M059J (cell line): Measurements from ENCODE around the gene TBC1D22A. TPM values are rescaled to one million over a fixed set of nuclear protein-coding genes. Genes with fewer than 3 reads are reported as not detected.

ENCODE experiments used
- DNase-seq: peaks from one replicate; pipeline ENCODE4 v3.0.0-alpha.2; 2012; ENCODE audit warnings: low read depth
- total RNA-seq: library from RNA; depleted of rRNA; stranded (reverse); fragments of >200 nt; shearing (Covaris generic); gene quantifications from 2 replicates; pipeline ENCODE4 v1.2.3, GENCODE V29; 2014

Gene TBC1D22A
- total RNA-seq, 1 experiment from 2014 or later, result 7.3 TPM

DNA sequence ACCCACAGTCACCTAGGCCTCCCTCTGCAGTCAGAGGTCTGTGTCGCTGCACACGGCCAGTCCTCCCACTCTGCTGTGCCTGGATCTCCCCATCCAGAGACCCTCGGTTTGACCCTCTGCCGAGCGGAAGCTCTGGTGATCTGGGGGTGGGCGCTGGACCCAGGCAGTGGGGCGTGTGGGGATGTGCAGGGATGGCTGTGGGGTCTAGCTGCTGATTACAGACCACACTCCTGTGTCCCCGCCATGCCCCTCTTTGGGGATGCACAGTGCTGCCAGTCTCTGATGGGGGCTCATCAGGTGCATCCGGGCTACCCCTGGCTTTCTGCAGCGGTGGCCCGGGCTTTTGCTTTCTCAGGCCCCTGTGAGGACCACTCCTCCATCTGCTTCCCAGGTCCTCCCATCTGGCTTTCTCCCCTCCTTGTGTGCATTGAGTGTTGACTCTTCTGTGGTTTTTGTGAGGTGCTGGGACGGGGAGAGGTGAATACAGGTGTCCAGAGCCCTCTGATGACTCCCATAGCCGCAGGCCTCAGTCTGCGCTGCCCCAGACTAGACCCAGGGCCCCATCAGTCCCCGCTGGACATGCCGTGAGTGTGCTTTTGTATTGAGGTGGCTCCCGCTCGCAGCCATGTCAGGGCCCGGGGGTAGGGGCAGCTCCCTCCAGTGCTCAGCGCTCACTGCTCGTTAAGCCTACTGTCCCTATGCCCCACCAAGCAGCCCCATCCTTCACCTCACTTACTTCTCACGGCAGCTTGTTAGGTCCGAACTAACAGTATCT is 251.6 kb downstream of the TBC1D22A start:
- no peak for DNase-seq

DNA sequence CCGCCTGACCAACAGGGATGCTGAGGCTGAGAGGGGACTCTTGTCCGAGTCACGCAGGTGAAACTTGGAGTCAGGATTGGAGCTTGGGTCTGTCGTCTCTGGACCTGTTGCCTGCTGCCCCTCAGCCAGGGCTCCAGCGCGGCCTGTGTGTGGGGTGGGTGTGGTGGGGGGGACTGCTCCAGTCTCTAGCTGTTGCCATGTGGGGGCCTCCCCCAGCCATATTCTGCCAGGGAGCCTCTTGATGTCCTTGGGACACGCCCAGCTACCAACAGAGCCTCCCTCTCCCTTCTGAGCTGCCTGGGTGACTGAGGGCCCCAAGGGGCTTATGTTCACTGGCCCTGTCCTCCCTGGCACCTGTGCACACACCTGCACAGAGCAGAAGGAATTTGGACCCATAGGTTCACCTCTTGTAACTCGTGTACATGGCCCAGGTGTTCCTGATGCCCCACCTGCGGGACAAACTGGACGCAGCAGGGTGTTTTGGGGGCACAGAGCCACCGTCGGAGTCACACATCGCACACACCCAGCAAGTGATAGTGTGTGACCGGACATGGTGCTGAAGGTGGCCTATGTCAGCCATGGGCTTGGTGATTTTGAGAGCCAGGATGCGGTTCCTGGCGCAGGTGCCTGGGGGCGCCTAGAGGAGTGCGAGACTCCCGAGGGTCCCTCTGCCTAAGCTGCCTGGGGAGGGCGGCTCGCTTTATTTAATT is 252.3 kb downstream of the TBC1D22A start:
- DNase-seq, result no peak

DNA sequence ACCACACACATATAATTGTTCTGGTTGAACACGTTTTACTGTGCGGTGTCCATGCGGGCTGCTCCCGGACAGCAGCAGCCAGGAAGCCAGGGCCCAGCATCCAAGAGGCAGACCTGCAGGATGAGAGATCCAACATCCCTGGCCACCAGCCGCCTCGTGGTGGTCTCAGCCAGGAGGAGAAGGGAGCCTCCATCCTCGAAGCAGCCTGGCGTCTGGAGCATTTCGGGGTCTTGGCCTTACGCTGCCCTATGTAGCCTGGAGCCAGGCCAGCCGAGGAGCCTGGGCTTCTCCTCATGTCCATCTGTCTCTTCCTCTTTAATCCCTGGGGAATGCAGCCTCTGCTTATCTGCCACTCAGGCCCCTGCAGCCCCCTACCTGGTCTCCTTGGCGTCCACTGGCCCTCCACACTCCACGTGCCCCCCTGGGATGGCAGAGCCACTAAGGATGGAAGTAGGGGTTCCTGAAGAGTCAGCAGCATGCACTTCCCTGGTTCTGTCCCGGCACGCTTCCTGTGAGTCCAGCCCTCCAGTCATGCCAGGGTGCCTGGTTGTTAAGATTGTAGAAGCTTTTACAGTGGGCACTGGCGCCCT is 253.2 kb downstream of the TBC1D22A start:
- DNase-seq, result no peak

DNA sequence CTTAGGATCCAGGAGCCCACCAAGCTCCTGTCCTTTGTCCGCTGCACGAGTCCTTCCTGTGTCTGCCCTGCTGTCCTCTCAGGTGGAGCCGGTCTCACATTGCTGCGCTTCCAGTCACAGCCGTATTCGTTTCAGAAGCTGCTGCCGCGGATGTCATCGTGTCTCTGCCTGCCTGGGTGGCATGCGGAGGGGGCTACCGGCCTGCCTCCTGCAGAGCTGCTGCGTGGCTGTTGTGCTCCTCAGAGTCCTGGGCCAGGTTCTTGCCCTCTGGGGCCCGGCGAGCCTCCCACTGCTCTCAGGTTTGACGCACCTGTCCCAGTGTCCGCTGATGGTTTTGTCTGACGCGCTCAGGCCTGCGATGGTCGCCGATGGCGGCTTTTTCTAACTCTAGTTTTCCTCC is 254.2 kb downstream of the TBC1D22A start:
- DNase-seq, result no peak

DNA sequence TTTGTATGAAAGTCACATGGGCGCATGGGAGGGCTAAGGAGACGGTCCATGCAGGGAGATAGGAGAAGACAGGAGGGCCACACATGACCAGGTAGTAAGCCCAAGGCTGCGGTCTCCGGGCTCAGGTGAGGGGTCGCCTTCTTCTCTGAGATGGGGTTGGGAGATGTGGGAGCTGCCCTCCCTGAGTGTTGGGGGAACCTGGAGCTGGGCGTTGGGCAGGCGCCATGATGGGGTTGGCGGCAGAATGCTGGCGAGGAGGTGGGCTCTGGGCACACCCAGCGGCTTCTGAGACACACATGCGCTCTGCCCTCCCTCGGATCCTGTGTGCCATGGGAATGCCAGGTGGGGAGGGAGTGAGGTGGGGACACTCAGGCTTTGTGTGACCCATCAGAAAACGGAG is 254.8 kb downstream of the TBC1D22A start:
- DNase-seq, result no peak

DNA sequence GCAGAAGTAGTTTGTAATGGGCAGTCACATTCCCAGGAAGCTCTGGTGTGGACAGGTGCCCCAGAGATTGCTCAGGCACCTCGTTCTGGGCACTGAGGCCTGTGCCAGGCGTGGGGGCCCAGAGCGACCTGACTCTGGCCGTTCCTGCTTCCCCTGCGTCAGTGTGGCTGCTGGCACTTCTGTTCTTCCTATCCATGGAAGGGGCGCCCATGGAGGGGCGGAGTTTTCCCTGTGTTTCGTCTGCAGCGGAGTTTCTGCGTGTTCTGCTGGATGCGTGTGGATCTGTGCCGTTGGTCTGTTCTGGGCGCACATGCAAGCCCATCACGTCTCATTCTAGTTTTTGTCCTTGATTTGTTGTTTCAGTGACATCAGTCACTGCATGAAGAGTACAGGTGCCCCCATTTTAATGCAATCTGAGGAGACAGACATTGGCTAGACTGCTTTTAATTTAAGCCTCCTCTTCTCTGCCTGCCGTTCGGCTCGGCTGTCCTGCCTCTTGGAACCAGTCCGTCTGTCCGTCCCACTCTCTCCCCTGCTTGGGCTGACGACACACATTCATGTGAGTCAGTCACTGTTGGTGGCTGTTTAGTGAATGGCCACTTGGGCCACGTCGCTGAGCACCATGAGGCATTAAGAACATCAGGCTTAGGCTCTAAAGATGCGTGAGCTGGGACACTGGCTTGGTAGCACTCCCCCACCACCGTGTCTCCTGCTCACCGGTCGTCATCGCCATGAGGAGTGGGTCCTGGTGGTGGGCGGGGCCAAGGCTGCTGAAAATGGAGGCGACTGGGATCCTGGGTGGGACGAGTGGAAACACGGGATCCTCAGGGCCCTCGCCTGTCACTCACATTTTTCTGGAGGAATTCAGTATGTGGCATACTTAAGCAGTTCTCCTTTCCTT is 255.8 kb downstream of the TBC1D22A start:
- DNase-seq, result no peak

DNA sequence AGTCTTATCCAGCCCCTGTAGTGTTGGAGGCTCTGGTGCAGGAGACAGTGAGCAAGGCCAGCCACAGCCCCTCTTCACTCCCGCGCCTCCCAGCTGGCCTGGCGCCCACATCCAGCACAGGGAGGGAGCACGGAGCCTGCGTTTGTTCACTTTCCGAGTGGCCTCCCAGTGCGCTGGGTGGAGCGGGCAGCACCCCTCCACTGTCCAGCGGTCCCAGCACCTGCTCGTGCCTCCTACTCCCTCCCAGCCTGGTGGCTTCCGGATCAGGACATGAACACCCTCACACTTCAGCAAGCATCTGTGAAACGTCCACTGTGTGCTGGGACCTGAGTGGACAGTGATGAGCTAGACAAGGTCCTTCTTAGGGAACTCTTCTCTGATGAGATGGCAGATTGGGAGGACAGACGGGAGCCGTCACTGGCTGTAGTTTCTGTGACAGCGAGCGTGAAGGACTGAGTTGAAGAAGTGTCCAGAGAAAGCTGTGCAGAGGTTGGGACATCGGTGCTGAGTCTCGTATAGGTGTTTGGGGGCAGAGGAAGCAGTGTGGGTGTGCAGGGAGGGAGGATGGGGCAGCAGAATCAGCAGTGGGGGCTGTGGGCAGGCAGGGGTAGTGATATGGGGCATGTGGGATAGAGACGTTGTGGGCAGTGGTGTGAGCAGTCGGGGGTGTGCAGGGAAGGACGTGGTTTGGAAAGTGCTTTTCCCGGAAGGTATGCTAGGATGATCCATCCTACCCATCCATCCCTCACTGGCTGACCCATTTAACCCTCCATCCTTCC is 256.8 kb downstream of the TBC1D22A start:
- DNase-seq, result no peak

DNA sequence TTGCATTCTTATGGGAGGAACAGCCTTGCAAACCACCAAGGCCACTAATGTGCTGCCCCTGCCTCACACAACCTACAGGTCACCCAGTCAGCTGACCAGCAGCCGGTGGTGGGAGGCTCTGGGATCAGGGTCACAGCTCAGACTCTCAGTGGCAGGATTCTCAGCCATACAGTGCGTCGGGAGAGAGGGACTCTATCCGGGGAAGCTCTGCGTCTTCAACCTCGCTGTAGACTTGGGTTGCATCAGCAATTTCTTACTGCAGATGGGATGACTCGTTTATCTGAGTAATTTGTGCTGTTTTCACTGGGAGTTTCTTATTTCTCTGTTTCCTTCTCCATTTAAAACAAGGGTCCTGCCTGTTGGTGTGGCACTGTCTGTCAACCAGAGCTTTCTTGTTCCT is 257.7 kb downstream of the TBC1D22A start:
- no peak for DNase-seq

DNA sequence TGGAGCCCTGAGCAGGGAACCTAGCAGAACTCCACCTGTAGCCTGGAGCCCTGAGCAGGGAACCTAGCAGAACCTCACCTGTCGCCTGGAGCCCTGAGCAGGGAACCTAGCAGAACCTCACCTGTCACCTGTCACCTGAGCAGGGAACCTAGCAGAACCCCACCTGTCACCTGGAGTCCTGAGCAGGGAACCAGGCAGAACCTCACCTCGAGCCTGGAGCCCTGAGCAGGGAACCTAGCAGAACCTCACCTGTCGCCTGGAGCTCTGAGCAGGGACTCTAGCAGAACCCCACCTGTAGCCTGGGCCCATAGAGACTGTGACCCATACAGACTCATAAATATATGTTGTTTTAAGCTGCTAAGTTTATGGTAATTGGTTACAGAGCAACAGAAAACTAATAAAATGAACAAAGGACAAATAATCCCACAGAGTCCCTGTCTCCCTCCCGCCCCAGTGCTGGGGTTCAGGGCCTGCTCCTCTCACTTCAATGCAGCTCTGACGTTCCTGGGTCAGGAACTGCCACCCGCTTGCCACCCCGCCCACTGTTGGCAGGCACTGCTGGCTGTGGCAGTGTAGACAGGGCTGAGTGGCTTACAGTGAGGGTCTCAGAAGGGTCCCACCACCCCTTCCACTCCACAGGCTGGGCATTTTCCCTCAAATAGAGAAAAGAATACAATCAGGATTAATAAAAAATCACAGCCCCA is 259.1 kb downstream of the TBC1D22A start:
- DNase-seq, result no peak

DNA sequence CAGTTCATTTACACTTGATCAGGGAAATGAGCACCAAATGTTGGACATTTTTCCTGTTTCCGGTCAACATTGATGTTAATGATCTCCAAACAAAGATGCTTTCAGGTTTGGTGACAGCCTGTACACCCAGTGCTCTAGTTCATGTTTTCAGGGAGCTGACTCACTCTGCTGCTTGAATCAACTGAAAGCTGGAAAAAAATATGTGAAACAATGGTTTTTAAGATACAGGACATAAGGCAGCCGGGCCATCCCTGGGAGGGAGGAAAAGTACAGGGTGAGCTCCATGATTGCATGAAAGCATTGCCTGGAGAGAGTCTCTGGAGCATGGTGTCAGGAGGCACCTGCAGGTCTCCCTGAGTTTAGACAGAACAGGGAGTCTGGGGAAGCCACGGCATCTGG is 259.6 kb downstream of the TBC1D22A start:
- no peak for DNase-seq

DNA sequence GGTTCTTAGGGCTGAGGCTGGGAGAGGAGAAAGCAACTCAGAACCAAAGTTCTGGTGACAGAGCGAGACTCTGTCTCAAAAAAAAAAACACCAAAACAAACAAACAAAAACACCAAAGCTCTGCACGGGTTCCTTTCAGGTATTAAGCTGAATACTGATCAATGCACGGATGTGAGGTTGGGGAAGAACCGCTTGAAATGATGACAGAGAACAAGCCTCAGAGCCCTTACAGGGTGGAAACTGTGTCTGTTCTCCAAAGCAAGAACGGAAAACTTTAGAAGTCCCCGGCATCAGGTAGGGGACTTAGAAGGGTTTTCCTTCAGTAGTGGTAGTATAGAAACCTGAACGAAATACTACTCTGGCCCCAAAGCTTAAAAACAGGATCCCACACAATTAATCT is 260.0 kb downstream of the TBC1D22A start:
- DNase-seq, result no peak

DNA sequence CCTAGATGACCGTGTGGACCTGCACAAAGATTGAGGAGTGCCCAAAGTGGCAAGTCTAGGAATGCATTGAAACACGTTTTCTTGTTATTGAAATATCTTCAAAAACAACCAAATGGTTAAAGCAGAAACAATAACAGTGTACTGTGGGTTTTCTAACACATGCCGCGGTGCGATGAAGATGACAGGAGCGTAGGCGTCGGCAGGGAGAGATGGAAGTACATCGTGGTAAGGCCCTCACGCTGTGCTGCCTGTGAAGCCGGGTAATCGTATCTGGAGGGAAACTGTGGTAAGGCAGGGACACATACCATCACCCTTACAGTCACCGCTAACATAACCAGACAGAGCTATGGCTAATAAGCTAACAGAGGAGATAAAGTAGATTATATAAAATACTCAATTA is 261.4 kb downstream of the TBC1D22A start:
- DNase-seq, result no peak

DNA sequence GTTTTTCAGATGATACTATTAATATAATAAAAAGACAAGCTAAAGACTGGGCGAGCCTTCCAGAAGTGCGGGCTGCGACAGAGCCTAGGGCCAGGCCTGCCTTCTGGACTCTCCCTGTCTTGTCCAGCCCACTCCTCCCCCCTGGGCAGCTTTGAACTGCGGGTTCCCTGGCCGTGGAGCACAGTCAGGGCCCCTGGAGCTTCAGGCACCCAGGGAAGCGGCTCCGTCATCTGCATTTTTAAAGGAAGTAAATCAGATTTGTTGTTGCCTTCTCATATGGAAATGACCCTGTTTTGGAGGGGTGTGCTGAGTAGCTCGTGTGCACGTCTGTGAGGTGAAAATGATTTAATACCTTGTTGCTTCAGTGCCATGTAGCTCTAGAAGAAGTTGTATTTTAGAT is 265.3 kb downstream of the TBC1D22A start:
- DNase-seq, result no peak

DNA sequence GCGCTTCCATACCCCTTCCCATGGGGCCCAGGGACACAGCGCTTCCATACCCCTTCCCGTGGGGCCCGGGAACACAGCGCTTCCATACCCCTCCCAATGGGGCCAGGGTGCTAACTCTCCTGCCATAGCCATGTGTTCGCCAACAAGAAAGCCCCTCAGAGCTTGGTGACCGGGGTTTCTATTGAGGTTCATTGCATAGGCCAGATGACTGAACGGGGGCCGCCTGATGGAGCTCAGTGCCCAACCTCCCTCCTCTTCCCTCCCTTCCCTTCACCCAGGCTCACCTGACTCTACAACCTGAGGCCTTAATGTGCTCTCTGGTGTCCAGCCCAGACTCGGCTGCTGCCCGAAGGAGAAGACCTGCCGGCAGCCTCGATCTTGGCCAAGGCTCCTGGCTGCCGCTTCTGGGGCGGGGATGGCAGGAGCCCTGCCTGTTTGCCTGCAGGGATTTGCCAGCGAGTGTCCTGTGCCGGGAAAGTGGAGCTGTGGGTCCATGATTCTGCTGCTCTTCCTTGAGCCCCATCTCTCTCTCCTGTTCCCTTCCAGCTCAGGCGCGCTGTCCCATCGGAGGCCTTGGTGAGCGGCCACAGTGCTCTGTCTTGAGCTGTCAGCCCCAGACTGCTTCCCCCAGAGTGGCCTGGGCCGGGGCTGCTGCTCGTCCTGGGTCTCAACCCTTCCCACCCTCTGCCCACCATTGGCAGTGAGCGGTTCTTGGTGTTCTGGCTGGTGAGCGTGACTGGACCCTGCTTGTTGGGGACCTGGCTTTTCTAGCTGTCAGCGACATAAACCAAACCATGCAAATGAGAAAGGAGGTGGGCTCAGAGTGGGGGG is 267.0 kb downstream of the TBC1D22A start:
- DNase-seq, result no peak

DNA sequence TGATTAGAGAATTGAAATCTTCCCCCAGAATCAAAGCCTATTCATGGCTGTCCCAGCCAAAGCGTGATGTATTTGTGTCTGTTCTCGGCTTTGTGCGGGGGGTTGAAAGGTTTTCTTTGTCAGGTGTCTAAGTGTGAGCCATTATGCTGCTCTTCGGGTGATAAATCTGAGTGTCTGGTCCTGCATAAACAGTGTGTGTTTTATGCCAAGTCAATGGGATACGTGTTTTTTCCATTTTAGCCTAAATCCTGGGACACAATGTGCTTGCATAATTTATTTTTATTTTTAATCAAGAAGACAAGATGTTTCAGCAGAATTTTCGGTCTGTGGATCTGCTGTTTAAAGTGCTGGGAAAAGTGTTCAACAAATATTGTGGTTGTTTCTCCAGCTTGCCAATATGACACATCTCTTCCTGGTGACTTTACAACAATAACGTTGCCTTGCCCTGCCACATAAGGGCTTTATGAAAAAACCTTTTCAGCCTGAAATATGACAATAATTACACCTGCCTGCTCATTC is 267.8 kb downstream of the TBC1D22A start:
- no peak for DNase-seq

DNA sequence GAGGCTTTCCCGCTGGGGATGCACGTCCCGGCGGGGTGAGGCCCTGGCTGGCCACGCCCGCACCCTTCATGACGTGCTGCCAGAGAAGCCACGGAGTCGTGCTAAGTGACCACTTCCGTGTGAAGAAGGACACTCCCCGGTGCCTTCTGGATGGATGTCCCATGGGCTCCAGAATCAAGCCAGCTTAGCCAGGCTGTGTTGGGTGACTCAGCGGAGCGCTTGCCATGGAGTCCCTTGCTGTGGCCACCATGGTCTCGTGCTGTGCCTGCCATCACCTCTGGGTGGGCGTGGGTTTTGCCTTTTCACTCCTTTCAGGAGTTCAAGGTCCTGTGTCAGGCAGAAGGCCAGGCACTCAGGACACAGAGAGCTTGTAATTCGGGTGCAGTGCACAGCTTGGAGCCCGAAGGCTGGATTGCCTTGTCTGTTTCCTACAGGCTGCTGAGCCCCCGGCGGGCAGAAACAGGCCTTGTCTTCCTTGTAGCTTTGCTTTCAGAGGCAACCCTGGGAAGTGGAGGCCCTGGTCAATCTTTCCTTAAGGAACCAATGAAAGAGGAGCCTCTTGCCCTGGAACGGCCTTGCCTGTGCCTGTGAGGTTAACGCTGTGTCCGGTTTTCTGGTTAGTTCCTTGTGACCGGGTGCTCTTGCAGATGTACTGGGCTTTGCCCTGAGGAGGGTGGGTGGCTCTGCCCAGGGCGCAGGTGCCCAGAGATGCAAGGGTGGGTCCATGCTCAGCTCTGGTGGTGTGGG is 268.6 kb downstream of the TBC1D22A start:
- no peak for DNase-seq

DNA sequence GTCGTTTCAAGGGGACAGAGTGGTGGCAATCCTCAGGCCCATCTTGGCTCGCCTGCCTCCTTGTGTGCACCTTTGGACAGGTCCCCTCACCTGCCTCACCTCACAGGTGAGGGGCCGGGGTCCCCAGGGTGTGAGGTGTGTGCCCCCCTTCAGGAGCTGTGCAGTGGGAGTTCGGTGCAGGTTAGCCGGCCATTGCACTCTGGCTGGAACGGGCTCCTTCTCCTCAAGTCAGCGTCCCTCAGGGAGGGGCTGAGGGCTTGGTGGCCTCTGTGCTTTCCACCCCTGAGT is 269.1 kb downstream of the TBC1D22A start:
- no peak for DNase-seq

DNA sequence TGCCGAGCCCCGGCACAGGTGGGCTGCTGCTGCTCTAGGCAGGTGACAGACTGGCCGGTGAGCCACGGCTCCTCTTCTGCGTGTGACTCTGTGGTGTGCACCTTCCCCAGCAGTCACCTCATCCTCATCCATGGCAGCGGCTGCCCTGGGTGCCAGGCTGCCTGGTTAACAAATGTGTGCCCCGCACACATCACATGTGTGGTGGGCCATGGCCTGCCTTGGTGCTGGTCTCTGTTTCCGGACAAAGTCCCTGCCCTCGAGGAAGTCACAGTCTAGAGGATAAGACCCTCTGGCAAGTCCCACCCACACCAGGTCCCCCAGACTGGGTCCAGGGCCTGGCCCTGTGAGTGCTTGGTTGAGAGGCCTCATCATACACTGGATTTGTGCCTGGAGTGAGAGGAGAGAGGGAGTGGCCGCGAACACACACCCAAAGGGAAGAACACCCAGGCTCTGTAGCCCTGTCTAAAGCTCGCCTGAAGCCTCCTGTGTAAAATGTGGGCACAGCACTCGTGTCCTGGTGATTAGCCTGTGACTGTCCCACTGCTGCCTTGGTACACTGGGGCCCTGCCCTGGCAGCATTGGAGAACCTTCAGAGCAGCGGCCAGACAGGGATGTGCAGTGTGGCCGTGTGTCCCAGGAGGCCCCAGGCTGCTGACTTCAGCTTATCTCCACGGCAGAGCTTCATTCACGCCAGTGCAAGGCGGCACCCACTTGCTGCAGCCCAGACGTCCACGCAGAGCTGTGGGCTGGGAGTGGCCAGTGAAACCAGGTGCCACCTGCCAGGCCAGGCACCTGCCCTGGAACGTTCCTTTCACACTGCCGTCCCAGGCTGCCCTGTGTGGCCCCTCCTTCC is 269.9 kb downstream of the TBC1D22A start:
- DNase-seq, result no peak
